ENCODE data around the gene HIPK2. TPM values are rescaled to one million over a fixed set of nuclear protein-coding genes. Genes with fewer than 3 reads are reported as not detected.
A peak's percentile ranks its signal among the peaks of the same experiment; 100 is the strongest.

The HIPK2 gene
- total and polyA plus RNA-seq, 2 of the 4 experiments (the other 2 are of a cell fraction): 22.0 to 27.1 TPM

DNA sequence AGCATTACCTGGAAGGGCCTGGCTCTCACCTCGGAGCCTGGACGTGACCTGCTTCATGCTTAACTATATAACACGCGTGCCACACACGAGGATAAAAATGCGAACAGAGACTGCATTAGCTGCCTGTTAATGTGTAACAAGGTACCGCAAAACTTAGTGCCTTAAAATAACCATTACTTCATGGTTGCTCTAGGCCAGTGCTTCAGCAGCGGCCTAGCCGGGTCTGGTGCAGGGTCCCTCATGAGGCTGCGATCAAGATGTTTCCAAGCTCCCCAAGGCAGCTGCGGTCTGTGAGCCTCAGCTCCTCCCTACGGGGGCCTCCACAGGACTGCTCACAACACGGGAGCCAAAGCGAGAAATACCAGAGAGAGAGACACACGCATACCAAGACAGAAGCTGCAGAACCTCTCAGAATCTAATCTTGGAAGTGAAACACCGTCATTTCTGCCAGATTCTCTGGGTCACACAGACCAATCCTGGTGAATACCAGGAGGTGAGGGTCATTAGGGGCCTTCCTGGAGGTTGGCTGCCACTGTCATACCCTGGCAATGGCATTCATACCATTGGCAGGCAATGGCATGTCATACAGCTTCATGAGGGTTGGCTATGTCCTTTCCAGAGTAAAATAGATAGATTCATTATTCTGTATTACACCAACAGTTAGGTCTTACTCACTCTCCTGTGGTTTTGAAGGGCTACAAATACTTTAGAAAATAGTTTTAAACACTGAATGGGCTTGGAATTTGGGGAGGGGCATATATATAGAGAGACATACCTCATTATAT, 94.5 kb downstream of the HIPK2 start:
- Histone ChIP-seq H3K4me1 (ENCODE audit: control insufficient read depth, insufficient read depth, low read length) (peaks cover 38% of the 10 kb centered on the region), H3K4me3 (ENCODE audit: insufficient read depth, low read depth, low read length) (no peak overlapping the region), H2BK5ac (ENCODE audit: low read depth, low read length, poor library complexity, severe bottlenecking) (peak overlapping the region; percentile 91), H3K9me3 (ENCODE audit: control insufficient read depth, insufficient read depth, low read length) (no peaks in the 10 kb centered on the region; the same call in 1 of the 2 replicates), H3K14ac (replicated peaks; ENCODE audit: low read depth, low read length) (peak overlapping the region; percentile 87), H3K9me1 (ENCODE audit: insufficient read depth, low read length) (peaks cover 22% of the 10 kb centered on the region), H3K79me1 (ENCODE audit: low read depth in 1 of 2, low read length in 2 of 2) (peaks cover 14 to 65% of the 10 kb centered on the region in 2 experiments; a peak in 3 of 4 replicates), H3K9ac (ENCODE audit: low read depth, low read length) (peak overlapping the region; percentile 27), H2BK15ac (ENCODE audit: low read depth, low read length) (peak overlapping the region; percentile 93; the same call in 2 of the 3 replicates), H2BK120ac (ENCODE audit: low read depth, low read length) (peak overlapping the region; percentile 98), H3K27me3 (ENCODE audit: control insufficient read depth, insufficient read depth, low read length) (no peaks in the 10 kb centered on the region), H4K5ac (ENCODE audit: low read depth, low read length) (peak overlapping the region; percentile 65), H4K20me1 (ENCODE audit: insufficient read depth, low read length) (peaks cover 20% of the 10 kb centered on the region; the same call in 1 of the 2 replicates), H2BK20ac (ENCODE audit: low read depth, low read length) (peak overlapping the region; percentile 85), H3K36me3 (ENCODE audit: control insufficient read depth, insufficient read depth, low read length) (peaks cover 21% of the 10 kb centered on the region), H2AFZ (replicated peaks; ENCODE audit: low read length, poor library complexity) (peak overlapping the region; percentile 25), H2AK9ac (replicated peaks; ENCODE audit: low read depth, low read length, poor library complexity) (peak overlapping the region; percentile 66), H3K18ac (ENCODE audit: low read depth, low read length) (peak overlapping the region; percentile 66), H3K27ac (ENCODE audit: insufficient read depth, low read length) (peak overlapping the region; percentile 86), H3K4ac (ENCODE audit: low read depth, low read length) (peak overlapping the region; percentile 96), H4K91ac (ENCODE audit: insufficient read depth, low read depth, low read length) (peak overlapping the region; percentile 97), H2AK5ac (ENCODE audit: low read depth, low read length) (peak overlapping the region; percentile 93), H4K8ac (ENCODE audit: low read depth in 2 of 2, low read length in 2 of 2) (peak overlapping the region; percentile 83 to 93), H3K23ac (ENCODE audit: low read depth, low read length) (peak overlapping the region; percentile 94), H3K4me2 (ENCODE audit: low read depth, low read length) (peak overlapping the region; percentile 41; the same call in 1 of the 2 replicates), H3K56ac (ENCODE audit: extremely low read depth, insufficient read depth, low read length) (peak overlapping the region; percentile 92)
- POLR2A ChIA-PET (ENCODE audit: unreplicated experiment): no interaction called here
- in situ Hi-C loops (cut with MboI; ENCODE audit: low sequenced_read_pairs) (no loop called here), intact Hi-C loops (cut with micrococcal nuclease) (loop anchor here (5.0 kb wide), 1 partner anchor 49 kb away; no protein-coding TSS in a partner anchor), dilution Hi-C loops (cut with HindIII; ENCODE audit: low sequenced_read_pairs, unreplicated experiment) (no loop called here)
- BruUV-seq (replicated peaks): no TSS peak
- CTCF ChIA-PET: no interaction called here
- 62% methylated on average over 13 of the region's 16 CpGs; no CpG with 5 or more reads in 1 of the 2 experiments for WGBS, 2 experiments (ENCODE audit: extremely low coverage in 2 of 2, insufficient read length in 1 of 2)
- ATAC-seq (ENCODE audit: low read depth) (peak; percentile 1; the same call in 1 of the 2 replicates), DNase-seq (peak; percentile 61)
- TF ChIP-seq RAD21 (IDR thresholded peaks at IDR 0.05; ENCODE audit: low read length) (no peak), CEBPB (IDR thresholded peaks at IDR 0.05; ENCODE audit: low read depth, low read length) (peak; percentile 38; the same call in 1 of the 2 replicates)

All from IMR-90 (cell line).